AG09319 (cell line): ENCODE data around the gene TLE2.

Experiments
- DNase-seq: peaks from one replicate; pipeline ENCODE4 v3.0.0-alpha.2; 2010; ENCODE audit warnings: low read depth; ENCODE audit errors: extremely low read depth
- CTCF ChIP-seq: IDR thresholded peaks from 2 replicates; pipeline ENCODE4 v1.5.1; 2011; ENCODE audit warnings: low read depth, mild to moderate bottlenecking, inconsistent platforms, low read length, moderate library complexity

Gene TLE2

DNA sequence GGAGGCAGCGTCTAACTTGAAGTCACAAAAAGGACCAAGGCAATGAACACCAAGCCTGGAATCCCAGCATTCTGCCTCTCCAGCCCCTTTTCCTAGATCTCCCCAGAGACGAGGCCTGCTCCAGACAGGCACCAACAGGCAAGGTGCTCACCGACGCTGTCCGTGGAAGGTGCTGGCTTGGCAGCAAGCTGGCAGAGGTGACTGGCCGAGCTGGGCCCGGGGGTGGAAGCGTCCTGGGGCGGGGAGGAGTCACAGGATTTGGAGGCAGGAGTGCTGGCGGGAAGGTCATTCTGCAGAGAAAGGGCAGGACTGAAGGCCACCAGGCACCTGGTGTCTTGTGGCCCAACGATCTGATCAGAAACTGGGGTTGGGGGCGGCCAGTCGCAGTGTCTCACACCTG lies 18.2 kb downstream of the TLE2 start:
- TF ChIP-seq CTCF, result no peak
- no peak for DNase-seq

- DNase-seq, result no peak
These were observed 20.1 kb downstream of the TLE2 start for GRCh38 chr19:3008994-3009393.

GRCh38 chr19:3007975-3008374 lies 21.1 kb downstream of the TLE2 start:
- no peak for DNase-seq
- TF ChIP-seq CTCF, result no peak

More at GRCh38 chr19:3008994-3009393, 20.1 kb downstream of the TLE2 start:
- no peak for TF ChIP-seq CTCF

GRCh38 chr19:3006075-3006767 lies 22.9 kb downstream of the TLE2 start:
- DNase-seq, result no peak
- no peak for TF ChIP-seq CTCF

- TF ChIP-seq CTCF, result no peak
- DNase-seq, result no peak
These were observed 23.7 kb downstream of the TLE2 start for GRCh38 chr19:3005345-3005744.

- no peak for DNase-seq
- TF ChIP-seq CTCF, result no peak
These were observed 24.6 kb downstream of the TLE2 start for GRCh38 chr19:3004522-3004921.

DNA sequence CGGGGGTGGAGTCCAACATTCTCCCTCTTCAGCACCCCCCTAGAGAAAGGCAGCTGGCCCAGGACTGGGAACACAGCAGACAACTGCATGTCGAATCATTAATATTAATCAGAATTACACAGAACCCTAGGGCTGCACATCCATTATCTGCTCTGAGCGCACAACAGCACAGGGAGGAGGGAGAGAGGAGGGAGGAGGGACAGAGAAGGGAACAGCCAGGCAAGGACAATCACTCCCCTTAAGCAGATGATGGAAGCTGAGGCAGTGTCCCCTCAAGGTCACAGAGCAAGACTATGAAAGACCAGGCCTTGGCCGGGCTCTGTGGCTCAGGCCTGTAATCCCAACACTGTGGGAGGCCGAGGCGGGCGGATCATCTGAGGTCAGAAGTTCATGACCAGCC lies 26.0 kb downstream of the TLE2 start:
- no peak for TF ChIP-seq CTCF
- no peak for DNase-seq
